Choroid plexus epithelial cell (primary cell): ENCODE measurements around the gene MYH4.

ENCODE experiments used
- DNase-seq: peaks from one replicate; pipeline ENCODE4 v3.0.0-alpha.2; 2010; ENCODE audit warnings: low read depth
- H3K4me3 ChIP-seq: 2 replicates; pipeline ENCODE4 v1.5.1; 2011; ENCODE audit warnings: low read depth, mild to moderate bottlenecking, control low read depth, low read length, moderate library complexity
- CTCF ChIP-seq: conservative IDR thresholded peaks from 2 replicates; pipeline ENCODE4 v1.5.1; 2011; ENCODE audit warnings: low read depth, mild to moderate bottlenecking, control low read depth, inconsistent platforms, low read length, moderate library complexity

MYH4 gene

GRCh38 chr17:10458701-10459100 is 10.7 kb downstream of the MYH4 start:
- H3K4me3 ChIP-seq: no peak overlapping the region
- TF ChIP-seq CTCF: no peak
- DNase-seq: no peak

- H3K4me3 ChIP-seq: no peak overlapping the region
- no peak for TF ChIP-seq CTCF
- no peak for DNase-seq
Measured at GRCh38 chr17:10457952-10458351, 11.4 kb downstream of the MYH4 start.

- no peak for DNase-seq
- no peak overlapping the region for H3K4me3 ChIP-seq
- TF ChIP-seq CTCF: no peak
Measured at GRCh38 chr17:10447026-10447931, 22.1 kb downstream of the MYH4 start.

GRCh38 chr17:10439816-10440215 is 29.5 kb downstream of the MYH4 start:
- no peak overlapping the region for H3K4me3 ChIP-seq
- TF ChIP-seq CTCF: no peak
- DNase-seq: no peak

GRCh38 chr17:10435096-10435495 is 34.3 kb downstream of the MYH4 start:
- no peak for TF ChIP-seq CTCF
- no peak overlapping the region for H3K4me3 ChIP-seq
- DNase-seq: no peak

- DNase-seq: no peak
- H3K4me3 ChIP-seq: no peak overlapping the region
- no peak for TF ChIP-seq CTCF
Measured at GRCh38 chr17:10429421-10430045, 39.8 kb downstream of the MYH4 start.
